Endodermal cell (in vitro differentiated cells): ENCODE results near the gene CDH23. TPM values are rescaled to one million over a fixed set of nuclear protein-coding genes. Genes with fewer than 3 reads are reported as not detected.

ENCODE experiments used
- DNase-seq: peaks from one replicate; pipeline ENCODE4 v3.0.0-alpha.2; 2017
- H3K27ac ChIP-seq: 2 replicates; pipeline ENCODE4 v1.5.1; 2013; ENCODE audit warnings: mild to moderate bottlenecking, low read depth, low read length, moderate library complexity
- H3K27me3 ChIP-seq: 2 replicates; pipeline ENCODE4 v1.6.1; 2013; ENCODE audit warnings: mild to moderate bottlenecking, low read length, moderate library complexity; ENCODE audit not compliant: insufficient read depth, control insufficient read depth, poor library complexity, severe bottlenecking
- H3K36me3 ChIP-seq: 2 replicates; pipeline ENCODE4 v1.7.0; 2013; ENCODE audit warnings: mild to moderate bottlenecking, low read length, moderate library complexity; ENCODE audit not compliant: control insufficient read depth, insufficient read depth
- H3K4me1 ChIP-seq: one replicate; pipeline ENCODE4 v1.7.0; 2013; ENCODE audit warnings: low read length; ENCODE audit not compliant: control insufficient read depth, insufficient read depth
- H3K4me3 ChIP-seq: 2 replicates; pipeline ENCODE4 v1.5.1; 2013; ENCODE audit warnings: mild to moderate bottlenecking, low read length, moderate library complexity
- H3K9ac ChIP-seq: 2 replicates; pipeline ENCODE4 v1.6.1; 2013; ENCODE audit warnings: mild to moderate bottlenecking, low read length, moderate library complexity; ENCODE audit not compliant: poor library complexity, severe bottlenecking; ENCODE audit errors: extremely low read depth
- H3K9me3 ChIP-seq: 2 replicates; pipeline ENCODE4 v1.6.1; 2013; ENCODE audit warnings: mild to moderate bottlenecking, low read length, moderate library complexity; ENCODE audit not compliant: control insufficient read depth
- H3K27ac Mint-ChIP-seq: 2 replicates; pipeline ENCODE4 v1.8.0; 2020; ENCODE audit warnings: mixed read lengths
- H3K27me3 Mint-ChIP-seq: 2 replicates; pipeline ENCODE4 v1.8.0; 2021; ENCODE audit warnings: mild to moderate bottlenecking, mixed read lengths; ENCODE audit not compliant: insufficient read depth
- H3K36me3 Mint-ChIP-seq: 2 replicates; pipeline ENCODE4 v1.8.0; 2020; ENCODE audit warnings: low read depth, mixed read lengths
- H3K4me1 Mint-ChIP-seq: 2 replicates; pipeline ENCODE4 v1.8.0; 2020; ENCODE audit warnings: mixed read lengths
- H3K4me3 Mint-ChIP-seq: 2 replicates; pipeline ENCODE4 v1.8.0; 2020; ENCODE audit warnings: mild to moderate bottlenecking, moderate library complexity, mixed read lengths
- H3K9me3 Mint-ChIP-seq: 2 replicates; pipeline ENCODE4 v1.8.0; 2020; ENCODE audit warnings: mild to moderate bottlenecking, mixed read lengths
- CTCF ChIP-seq: fragments of 200-600 bp; sonication (generic); conservative IDR thresholded peaks from 2 replicates; pipeline ENCODE4 v1.5.0; 2021; ENCODE audit warnings: antibody characterized with exemption, mild to moderate bottlenecking
- WGBS, 2 experiments: methylation state at CpG; one replicate each; pipeline versions ENCODE4 v1.1.5 to v1.1.7; 2013; ENCODE audit warnings: missing lambda C conversion rate in 2 of 2, mixed read lengths in 1 of 2; ENCODE audit not compliant: insufficient coverage in 1 of 2, insufficient read length in 1 of 2; 5-methylcytosine and 5-hydroxymethylcytosine counted together
- total RNA-seq, 2 donors: library from RNA; stranded (reverse); fragmentation: NEBNext Ultra II Directional in 1 of 2; extraction: Animal tissue kit (Norgen Biotek cat#: 25700) in 1 of 2; gene quantifications; 2 replicates in 1 of 2; 3 replicates in 1 of 2; pipeline ENCODE4 v1.2.1, GENCODE V29; 2021

CDH23 gene
- total RNA-seq, 2 donors from 2014 or later, result 2.1 to 4.2 TPM

GRCh38 chr10:71644307-71645180 is 247.8 kb downstream of the CDH23 start:
- H3K27me3 ChIP-seq, result no peaks in the 10 kb centered on the region
- DNase-seq, result no peak
- H3K9ac ChIP-seq, result no peak overlapping the region
- Mint-ChIP-seq H3K36me3 (no peaks in the 10 kb centered on the region), H3K4me1 (peaks cover 38% of the 10 kb centered on the region), H3K27me3 (peaks cover 3% of the 10 kb centered on the region), H3K9me3 (no peaks in the 10 kb centered on the region), H3K4me3 (no peak overlapping the region), H3K27ac (no peak overlapping the region)
- no peaks in the 10 kb centered on the region for H3K9me3 ChIP-seq
- 85 to 89% methylated on average over 2 to 6 of the region's 6 CpGs for WGBS, 2 experiments
- no peak overlapping the region for H3K4me3 ChIP-seq
- no peak overlapping the region for H3K27ac ChIP-seq
- peaks cover 15% of the 10 kb centered on the region for H3K4me1 ChIP-seq
- H3K36me3 ChIP-seq, result no peaks in the 10 kb centered on the region
- no peak for TF ChIP-seq CTCF

DNA sequence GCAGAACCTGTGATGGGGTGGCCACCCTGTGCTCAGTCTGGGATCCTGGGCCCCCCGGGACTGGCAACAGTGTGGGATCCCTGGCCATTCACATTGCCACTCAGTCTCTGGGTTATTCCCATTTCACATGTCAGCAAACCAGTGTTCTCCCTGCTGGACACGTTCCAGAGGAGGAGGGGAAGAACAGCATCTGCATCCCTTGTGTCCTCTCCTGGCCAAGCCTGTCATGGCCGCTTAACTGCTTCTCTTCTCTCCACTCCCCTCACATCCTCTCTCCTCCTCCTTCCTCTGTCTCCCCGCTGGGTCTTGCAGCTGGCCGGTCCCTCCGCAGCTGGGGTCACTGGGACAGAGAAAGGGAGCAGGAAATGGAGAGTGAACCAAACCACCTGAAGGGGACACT is 248.5 kb downstream of the CDH23 start:
- no peaks in the 10 kb centered on the region for H3K36me3 ChIP-seq
- peak; percentile 22 for TF ChIP-seq CTCF
- DNase-seq, result no peak
- Mint-ChIP-seq H3K36me3 (no peaks in the 10 kb centered on the region), H3K4me1 (peaks cover 35% of the 10 kb centered on the region), H3K27ac (peak overlapping the region; percentile 53), H3K4me3 (no peak overlapping the region), H3K9me3 (no peaks in the 10 kb centered on the region), H3K27me3 (peaks cover 3% of the 10 kb centered on the region)
- WGBS, 2 experiments, result 92 to 100% methylated on average over 1 to 6 of the region's 6 CpGs
- H3K4me1 ChIP-seq, result peaks cover 18% of the 10 kb centered on the region
- no peaks in the 10 kb centered on the region for H3K9me3 ChIP-seq
- H3K9ac ChIP-seq, result no peak overlapping the region
- H3K27ac ChIP-seq, result no peak overlapping the region
- no peaks in the 10 kb centered on the region for H3K27me3 ChIP-seq
- H3K4me3 ChIP-seq, result no peak overlapping the region

DNA sequence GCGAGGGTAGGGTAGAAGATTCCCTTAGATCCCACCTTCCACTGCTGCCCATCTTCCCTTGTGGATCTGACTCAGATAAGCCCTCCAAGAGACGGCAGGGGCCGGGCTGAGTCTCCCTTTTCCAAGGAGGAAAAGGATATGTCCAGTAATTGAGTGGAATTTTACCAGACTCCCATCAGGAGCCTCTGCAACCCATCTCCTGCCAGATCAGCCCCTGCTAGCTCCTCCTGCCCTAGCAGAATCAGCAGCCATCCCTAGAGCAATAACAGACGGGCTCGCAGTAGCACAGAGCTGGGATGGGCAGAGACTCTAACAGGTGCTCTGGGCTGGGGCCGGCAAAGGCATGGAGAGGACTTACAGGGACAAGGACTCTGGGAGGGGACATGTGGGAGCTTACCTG is 249.3 kb downstream of the CDH23 start:
- Mint-ChIP-seq H3K4me3 (no peak overlapping the region), H3K36me3 (no peaks in the 10 kb centered on the region), H3K4me1 (peaks cover 36% of the 10 kb centered on the region), H3K9me3 (no peaks in the 10 kb centered on the region), H3K27me3 (peaks cover 3% of the 10 kb centered on the region), H3K27ac (no peak overlapping the region)
- DNase-seq, result no peak
- WGBS, 2 experiments, result 81 to 100% methylated on average over 1 to 5 of the region's 6 CpGs
- Histone ChIP-seq H3K9ac (no peak overlapping the region), H3K27ac (no peak overlapping the region), H3K9me3 (no peaks in the 10 kb centered on the region), H3K27me3 (no peaks in the 10 kb centered on the region), H3K36me3 (no peaks in the 10 kb centered on the region), H3K4me1 (peaks cover 19% of the 10 kb centered on the region), H3K4me3 (no peak overlapping the region)
- TF ChIP-seq CTCF, result no peak
